ENCODE data around the gene CPSF3. TPM values are rescaled to one million over a fixed set of nuclear protein-coding genes. Genes with fewer than 3 reads are reported as not detected.

Gene CPSF3
- 10 to 100 TPM; 12.8 to 19.8 (median 16.5) TPM for total RNA-seq
- polyA plus RNA-seq, result 10 to 100 TPM; 13.8 to 14.8 TPM
- long read RNA-seq, donor 1, transcript CPSF3-201 (18 exons, 2,345 nt), result major isoform, 25 of 33 reads
- long read RNA-seq, donor 1, partial matches to known transcripts, result 4 of 33 reads
- long read RNA-seq, donor 1, other reads (novel, unspliced or antisense), result 4 of 33 reads
- long read RNA-seq, donor 2, transcript CPSF3-201 (18 exons, 2,345 nt), result major isoform, 26 of 36 reads
- long read RNA-seq, donor 2, partial matches to known transcripts, result 7 of 36 reads
- long read RNA-seq, donor 2, other reads (novel, unspliced or antisense), result 3 of 36 reads
- long read RNA-seq, donor 3, transcript CPSF3-201 (18 exons, 2,345 nt), result major isoform, 81 of 99 reads
- long read RNA-seq, donor 3, partial matches to known transcripts, result 15 of 99 reads
- long read RNA-seq, donor 3, other reads (novel, unspliced or antisense), result 3 of 99 reads

DNA sequence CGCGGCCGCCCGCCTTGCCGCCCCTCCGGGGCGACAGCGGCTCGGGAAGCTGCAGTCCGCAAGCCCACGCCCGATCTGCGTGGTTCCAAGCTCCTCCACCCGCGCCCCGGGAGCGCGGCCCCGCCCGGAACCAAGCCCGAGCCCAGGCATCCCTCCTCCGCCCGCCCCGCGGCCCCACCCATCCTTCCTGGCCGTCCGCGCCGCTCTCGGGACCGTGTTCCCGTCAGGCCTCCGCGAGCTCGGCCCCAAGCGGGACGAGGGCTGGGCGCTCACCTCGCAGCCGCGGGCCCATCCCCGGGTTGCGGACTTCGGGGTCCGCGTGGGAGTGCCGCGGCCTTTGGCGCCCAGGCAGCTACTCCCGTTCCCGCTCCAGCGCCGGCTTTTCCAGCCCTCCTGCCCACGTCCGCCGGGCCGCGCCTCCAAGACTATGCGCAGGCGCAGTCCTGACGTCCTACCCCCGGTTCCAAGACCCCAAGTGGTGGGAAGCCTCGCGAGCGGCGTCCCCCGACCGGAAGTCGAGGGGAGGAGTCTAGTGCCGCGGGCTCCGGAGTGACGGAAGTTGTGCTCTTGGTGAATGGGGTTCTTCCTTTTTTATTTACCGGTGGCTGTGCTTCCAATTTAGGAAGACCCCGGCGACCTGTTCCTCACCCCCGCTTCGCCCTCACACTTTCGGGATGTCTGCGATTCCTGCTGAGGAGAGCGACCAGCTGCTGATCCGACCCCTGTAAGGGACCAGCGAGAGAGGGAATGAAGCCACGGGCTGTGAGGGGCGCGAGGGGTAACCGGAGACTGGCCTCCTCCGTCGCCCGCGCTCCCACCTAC, at the start of gene CPSF3, which contains the start of gene ITGB1BP1:
Gene CPSF3 (plus strand): TSS at position 555 of the 822 bp plus-strand sequence. CDS start 120 bp downstream, at position 675.
Gene ITGB1BP1 (minus strand): TSS at position 429 of the 822 bp plus-strand sequence. CDS start 4,831 bp downstream, outside the sequence.
- peak; percentile 98 to 99 for DNase-seq
- 0% methylated on average over 77 to 88 of the region's 91 CpGs for WGBS, 2 donors
- Histone ChIP-seq H3K4me1 (peaks cover 6 to 54% (median 41%) of the 10 kb centered on the region in 9 donors), H3K27me3 (no peaks in the 10 kb centered on the region), H3K9me3 (no peaks in the 10 kb centered on the region), H3K4me3 (peak within 1 kb of the TSS; percentile 49 to 96 (median 91)), H3K27ac (peak within 1 kb of the TSS; percentile 59 to 97 (median 95)), H3K36me3 (peaks cover 0 to 12% (median 0%) of the 10 kb centered on the region in 9 donors)
- intact Hi-C loops (cut with DNase I), result loop anchor here in 5 of 10 donors (2.0 to 10.0 kb wide), 5 partner anchors 216 to 281 kb away; partner anchors contain the start of gene ASAP2 (in 1 of the 5)
- ATAC-seq, result peak; percentile 95 to 98 (median 97)
- TF ChIP-seq CTCF (IDR thresholded peaks at IDR 0.05), result peak in 4 of 9 donors; percentile 16 to 22 (median 20)

GRCh38 chr2:9374071-9374730, 49.3 kb upstream of the CPSF3 start:
- H3K9me3 ChIP-seq, result no peaks in the 10 kb centered on the region
- ATAC-seq (no peak), DNase-seq (no peak)
- H3K36me3 ChIP-seq, result peaks cover 0 to 99% (median 5%) of the 10 kb centered on the region in 9 donors
- WGBS, 2 donors, result 92 to 96% methylated on average over 18 of the region's 18 CpGs
- H3K27me3 ChIP-seq, result no peaks in the 10 kb centered on the region
- TF ChIP-seq CTCF (IDR thresholded peaks at IDR 0.05), result no peak
- H3K27ac ChIP-seq, result no peak overlapping the region
- intact Hi-C loops (cut with DNase I), result loop anchor here in 2 of 10 donors (5.0 to 10.0 kb wide), 2 partner anchors 229 to 232 kb away; no protein-coding TSS in a partner anchor
- no peak overlapping the region for H3K4me3 ChIP-seq
- peaks cover 0 to 30% (median 22%) of the 10 kb centered on the region in 9 donors for H3K4me1 ChIP-seq

GRCh38 chr2:9375857-9376428, 47.5 kb upstream of the CPSF3 start:
- intact Hi-C loops (cut with DNase I), result loop anchor here in 1 of 10 donors (10.0 kb wide), 1 partner anchor 231 kb away; no protein-coding TSS in a partner anchor
- H3K36me3 ChIP-seq, result peaks cover 0 to 99% (median 5%) of the 10 kb centered on the region in 9 donors
- no peak for DNase-seq
- H3K27me3 ChIP-seq, result no peaks in the 10 kb centered on the region
- H3K4me3 ChIP-seq, result no peak overlapping the region
- WGBS, 2 donors, result 74 to 93% methylated on average over 4 of the region's 4 CpGs
- peak overlapping the region in 1 of 10 donors; percentile 6 for H3K27ac ChIP-seq
- no peaks in the 10 kb centered on the region for H3K9me3 ChIP-seq
- TF ChIP-seq CTCF (IDR thresholded peaks at IDR 0.05), result no peak
- peaks cover 0 to 40% (median 29%) of the 10 kb centered on the region in 9 donors for H3K4me1 ChIP-seq
- ATAC-seq, result no peak
